ENCODE data around the gene WDR1.

Gene WDR1

GRCh38 chr4:10104211-10104990, 12.2 kb downstream of the WDR1 start:
- Histone ChIP-seq H3K27ac (ENCODE audit: low read depth, low read length) (no peak overlapping the region), H3K4me3 (ENCODE audit: low read length) (no peak overlapping the region), H3K27me3 (ENCODE audit: control insufficient read depth, low read length) (no peaks in the 10 kb centered on the region), H4K20me1 (ENCODE audit: control insufficient read depth, insufficient read depth, low read depth, low read length) (peaks cover 37% of the 10 kb centered on the region), H3K79me2 (ENCODE audit: control insufficient read depth, low read length) (peaks cover 100% of the 10 kb centered on the region), H3K4me1 (ENCODE audit: control insufficient read depth, low read length) (no peaks in the 10 kb centered on the region), H3K9me2 (replicated peaks; ENCODE audit: control insufficient read depth, low read length) (no peaks in the 10 kb centered on the region), H3K36me3 (ENCODE audit: control insufficient read depth, low read length) (peaks cover 93% of the 10 kb centered on the region), H3K9me3 (ENCODE audit: control insufficient read depth, insufficient read depth, low read length) (no peaks in the 10 kb centered on the region), H3F3A (ENCODE audit: control insufficient read depth, insufficient read depth) (no peaks in the 10 kb centered on the region), H3K4me2 (ENCODE audit: low read length) (no peak overlapping the region)
- TF ChIP-seq CTCF (IDR thresholded peaks at IDR 0.05; ENCODE audit: low read depth, low read length, poor library complexity, severe bottlenecking) (no peak), EZH2phosphoT487 (IDR thresholded peaks at IDR 0.05; ENCODE audit: borderline replicate concordance, low read length) (no peak)

DNA sequence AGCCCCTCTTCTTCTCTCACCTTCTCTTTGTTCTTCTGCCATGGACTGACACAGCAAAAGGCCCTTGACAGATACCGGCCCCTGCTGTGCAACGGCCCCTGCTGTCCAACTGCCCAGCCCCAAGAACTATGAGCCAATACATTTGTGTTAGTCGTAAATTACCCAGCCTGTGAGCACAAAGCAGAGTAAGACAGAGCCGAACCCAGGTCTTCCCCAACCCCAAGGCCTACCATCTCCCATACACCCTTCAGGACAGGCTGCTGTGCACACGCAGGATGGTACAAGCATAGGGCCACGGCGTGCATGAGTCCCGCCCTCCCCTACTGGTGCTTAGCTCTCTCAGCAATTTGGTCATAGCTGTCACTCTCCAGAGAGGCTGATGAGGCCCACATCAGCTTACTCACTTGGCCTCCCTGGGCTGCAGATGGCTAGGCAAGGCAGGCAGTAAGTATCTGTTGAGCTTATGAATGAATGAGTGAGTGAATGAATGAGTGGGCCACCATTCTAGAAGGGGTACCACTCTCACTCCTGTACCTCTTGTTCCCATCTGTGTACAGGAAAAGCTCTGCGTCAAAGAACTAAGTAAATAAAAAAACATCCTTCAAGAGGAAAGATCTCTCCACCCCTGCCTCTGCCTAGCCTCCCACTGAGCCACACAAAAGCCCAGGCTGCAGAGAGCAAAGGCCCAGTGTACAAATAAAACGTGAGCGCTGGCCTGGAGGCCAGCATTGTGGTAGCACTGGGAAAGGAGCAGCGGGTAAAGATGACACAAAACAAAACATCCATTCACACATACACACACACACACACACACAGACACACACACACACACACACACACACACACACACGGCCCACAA, 13.9 kb downstream of the WDR1 start:
- H3K9me3 ChIP-seq (ENCODE audit: control insufficient read depth, insufficient read depth, low read length), result no peaks in the 10 kb centered on the region
- no peaks in the 10 kb centered on the region for H3F3A ChIP-seq (ENCODE audit: control insufficient read depth, insufficient read depth)
- TF ChIP-seq EZH2phosphoT487 (IDR thresholded peaks at IDR 0.05; ENCODE audit: borderline replicate concordance, low read length) (no peak), CTCF (IDR thresholded peaks at IDR 0.05; ENCODE audit: low read depth, low read length, poor library complexity, severe bottlenecking) (no peak)
- no peaks in the 10 kb centered on the region for H3K4me1 ChIP-seq (ENCODE audit: control insufficient read depth, low read length)
- H3K9me2 ChIP-seq (replicated peaks; ENCODE audit: control insufficient read depth, low read length), result no peaks in the 10 kb centered on the region
- peaks cover 28% of the 10 kb centered on the region for H4K20me1 ChIP-seq (ENCODE audit: control insufficient read depth, insufficient read depth, low read depth, low read length)
- H3K36me3 ChIP-seq (ENCODE audit: control insufficient read depth, low read length), result peaks cover 92% of the 10 kb centered on the region
- no peak overlapping the region for H3K4me3 ChIP-seq (ENCODE audit: low read length)
- H3K79me2 ChIP-seq (ENCODE audit: control insufficient read depth, low read length), result peaks cover 92% of the 10 kb centered on the region
- no peaks in the 10 kb centered on the region for H3K27me3 ChIP-seq (ENCODE audit: control insufficient read depth, low read length)
- H3K27ac ChIP-seq (ENCODE audit: low read depth, low read length), result no peak overlapping the region
- H3K4me2 ChIP-seq (ENCODE audit: low read length), result no peak overlapping the region

GRCh38 chr4:10101671-10102473, 14.7 kb downstream of the WDR1 start:
- Histone ChIP-seq H3K36me3 (ENCODE audit: control insufficient read depth, low read length) (peaks cover 92% of the 10 kb centered on the region), H4K20me1 (ENCODE audit: control insufficient read depth, insufficient read depth, low read depth, low read length) (peaks cover 22% of the 10 kb centered on the region), H3F3A (ENCODE audit: control insufficient read depth, insufficient read depth) (no peaks in the 10 kb centered on the region), H3K4me1 (ENCODE audit: control insufficient read depth, low read length) (no peaks in the 10 kb centered on the region), H3K27me3 (ENCODE audit: control insufficient read depth, low read length) (no peaks in the 10 kb centered on the region), H3K4me3 (ENCODE audit: low read length) (no peak overlapping the region), H3K27ac (ENCODE audit: low read depth, low read length) (no peak overlapping the region), H3K79me2 (ENCODE audit: control insufficient read depth, low read length) (peaks cover 92% of the 10 kb centered on the region), H3K4me2 (ENCODE audit: low read length) (no peak overlapping the region), H3K9me3 (ENCODE audit: control insufficient read depth, insufficient read depth, low read length) (no peaks in the 10 kb centered on the region), H3K9me2 (replicated peaks; ENCODE audit: control insufficient read depth, low read length) (no peaks in the 10 kb centered on the region)
- TF ChIP-seq CTCF (IDR thresholded peaks at IDR 0.05; ENCODE audit: low read depth, low read length, poor library complexity, severe bottlenecking) (no peak), EZH2phosphoT487 (IDR thresholded peaks at IDR 0.05; ENCODE audit: borderline replicate concordance, low read length) (no peak)

All from DOHH2 (cell line).